SK-N-MC (cell line): ENCODE results near the gene SIT1.
A peak's percentile ranks its signal among the peaks of the same experiment; 100 is the strongest.

ENCODE experiments used
- DNase-seq: peaks from one replicate; pipeline ENCODE4 v3.0.0-alpha.2; 2011; ENCODE audit warnings: low read depth, low spot score
- H3K27ac ChIP-seq: fragments of 200-600 bp; sonication (generic); 2 replicates; pipeline ENCODE4 v1.5.1; 2016; ENCODE audit warnings: mixed run types
- H3K36me3 ChIP-seq: fragments of 200-600 bp; sonication (generic); 2 replicates; pipeline ENCODE4 v1.6.1; 2017; ENCODE audit warnings: antibody characterized with exemption, low read length, mixed read lengths; ENCODE audit not compliant: insufficient read depth
- H3K4me3 ChIP-seq: fragments of 200-600 bp; sonication (generic); 2 replicates; pipeline ENCODE4 v1.5.1; 2016
- H3K9ac ChIP-seq: fragments of 200-600 bp; sonication (generic); 2 replicates; pipeline ENCODE4 v1.8.0; 2017; ENCODE audit warnings: mixed run types, mixed read lengths; ENCODE audit not compliant: insufficient read length
- H3K9me3 ChIP-seq: fragments of 200-600 bp; sonication (generic); 2 replicates; pipeline ENCODE4 v1.6.1; 2017; ENCODE audit warnings: low read depth, mild to moderate bottlenecking, antibody characterized with exemption, low read length, moderate library complexity, mixed read lengths
- EZH2 ChIP-seq: fragments of 200-600 bp; sonication (generic); IDR thresholded peaks from one replicate; pipeline ENCODE4 v1.6.1; 2017; ENCODE audit warnings: antibody characterized with exemption
- FOXP2 ChIP-seq: optimal IDR thresholded peaks from 2 replicates; pipeline ENCODE3; 2011; ENCODE audit warnings: mild to moderate bottlenecking, moderate library complexity; ENCODE audit not compliant: insufficient read depth; ENCODE audit errors: extremely low read length, control extremely low read depth
- POLR2AphosphoS5 ChIP-seq: IDR thresholded peaks from 2 replicates; pipeline ENCODE4 v1.6.1; 2012; ENCODE audit warnings: mild to moderate bottlenecking, low read depth, low read length, borderline replicate concordance

The SIT1 gene

DNA sequence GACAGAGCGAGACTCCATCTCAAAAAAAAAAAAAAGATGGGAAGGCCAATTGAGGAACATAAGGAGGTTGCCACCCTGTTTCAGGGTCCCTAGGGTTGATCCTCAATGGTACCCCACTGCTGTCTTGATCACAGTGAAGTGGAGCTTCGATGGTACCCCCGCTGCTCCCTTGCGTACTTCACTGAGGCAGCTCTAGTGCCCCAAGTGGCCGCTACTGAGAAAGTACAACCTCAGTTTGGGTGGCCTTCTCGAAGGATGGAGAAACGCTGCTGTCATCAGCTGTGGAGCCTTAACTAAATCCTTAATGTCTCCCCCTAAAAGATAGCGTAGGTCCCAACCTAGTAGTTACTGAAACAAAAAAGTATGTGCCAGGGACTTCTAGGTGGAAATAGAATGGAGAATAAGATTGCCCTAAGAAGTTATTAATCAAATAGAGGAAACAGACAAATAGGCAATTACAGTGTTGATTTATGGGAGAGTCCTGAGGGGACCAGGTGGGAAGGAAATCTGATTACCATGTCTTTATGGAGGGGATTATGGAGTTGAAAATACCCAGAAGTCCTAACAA is 39.4 kb downstream of the SIT1 start:
- TF ChIP-seq FOXP2 (no peak), EZH2 (no peak), POLR2AphosphoS5 (no peak)
- no peak overlapping the region for H3K9ac ChIP-seq
- H3K36me3 ChIP-seq, result peaks cover 3% of the 10 kb centered on the region; the same call in 1 of the 2 replicates
- no peak overlapping the region for H3K27ac ChIP-seq
- H3K4me3 ChIP-seq, result no peak overlapping the region
- DNase-seq, result no peak
- no peaks in the 10 kb centered on the region for H3K9me3 ChIP-seq

- peaks cover 3% of the 10 kb centered on the region; the same call in 1 of the 2 replicates for H3K36me3 ChIP-seq
- TF ChIP-seq FOXP2 (no peak), POLR2AphosphoS5 (no peak), EZH2 (no peak)
- H3K9ac ChIP-seq, result no peak overlapping the region
- no peaks in the 10 kb centered on the region for H3K9me3 ChIP-seq
- no peak for DNase-seq
- H3K27ac ChIP-seq, result no peak overlapping the region
- H3K4me3 ChIP-seq, result no peak overlapping the region
Measured at GRCh38 chr9:35609820-35610163, 40.9 kb downstream of the SIT1 start.

DNA sequence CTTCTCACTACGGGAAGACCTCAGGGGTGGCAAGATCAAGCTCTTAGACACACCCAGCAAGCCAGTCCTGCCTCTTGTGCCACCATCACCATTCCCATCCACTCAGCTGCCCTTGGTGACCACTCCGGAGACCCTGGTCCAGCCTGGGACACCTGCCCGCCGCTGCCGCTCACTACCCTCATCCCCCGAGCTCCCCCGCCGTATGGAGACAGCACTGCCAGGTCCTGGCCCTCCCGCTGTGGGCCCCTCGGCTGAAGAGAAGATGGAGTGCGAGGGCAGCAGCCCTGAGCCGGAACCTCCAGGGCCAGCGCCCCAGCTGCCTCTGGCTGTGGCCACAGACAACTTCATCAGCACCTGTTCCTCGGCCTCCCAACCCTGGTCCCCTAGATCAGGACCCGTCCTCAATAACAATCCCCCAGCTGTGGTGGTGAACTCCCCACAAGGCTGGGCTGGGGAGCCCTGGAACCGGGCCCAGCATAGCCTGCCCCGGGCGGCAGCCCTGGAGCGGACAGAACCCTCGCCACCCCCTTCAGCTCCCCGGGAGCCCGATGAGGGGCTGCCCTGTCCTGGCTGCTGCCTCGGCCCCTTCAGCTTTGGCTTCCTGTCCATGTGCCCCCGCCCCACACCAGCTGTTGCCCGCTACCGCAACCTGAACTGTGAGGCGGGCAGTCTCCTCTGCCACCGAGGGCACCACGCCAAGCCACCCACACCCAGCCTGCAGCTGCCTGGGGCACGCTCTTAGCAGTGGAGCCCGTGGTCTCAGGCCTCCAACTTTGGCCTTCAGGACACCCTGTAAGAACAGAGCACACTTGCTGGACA is 41.5 kb downstream of the SIT1 start:
- H3K4me3 ChIP-seq, result no peak overlapping the region
- H3K36me3 ChIP-seq, result peaks cover 3% of the 10 kb centered on the region; the same call in 1 of the 2 replicates
- no peak for TF ChIP-seq FOXP2
- TF ChIP-seq POLR2AphosphoS5, result no peak
- no peak for TF ChIP-seq EZH2
- H3K9ac ChIP-seq, result no peak overlapping the region
- no peak overlapping the region for H3K27ac ChIP-seq
- no peaks in the 10 kb centered on the region for H3K9me3 ChIP-seq
- DNase-seq, result no peak

GRCh38 chr9:35608221-35608620 is 42.5 kb downstream of the SIT1 start:
- no peak for DNase-seq
- Histone ChIP-seq H3K36me3 (peaks cover 3% of the 10 kb centered on the region; the same call in 1 of the 2 replicates), H3K9ac (no peak overlapping the region), H3K4me3 (no peak overlapping the region), H3K27ac (no peak overlapping the region), H3K9me3 (no peaks in the 10 kb centered on the region)
- no peak for TF ChIP-seq POLR2AphosphoS5
- no peak for TF ChIP-seq EZH2
- TF ChIP-seq FOXP2, result no peak

GRCh38 chr9:35606726-35607125 is 44.0 kb downstream of the SIT1 start:
- no peak for DNase-seq
- no peaks in the 10 kb centered on the region for H3K9me3 ChIP-seq
- peaks cover 3% of the 10 kb centered on the region; the same call in 1 of the 2 replicates for H3K36me3 ChIP-seq
- H3K9ac ChIP-seq, result no peak overlapping the region
- no peak for TF ChIP-seq EZH2
- no peak for TF ChIP-seq FOXP2
- TF ChIP-seq POLR2AphosphoS5, result no peak
- no peak overlapping the region for H3K27ac ChIP-seq
- H3K4me3 ChIP-seq, result no peak overlapping the region

GRCh38 chr9:35606138-35606504 is 44.6 kb downstream of the SIT1 start:
- TF ChIP-seq EZH2 (no peak), FOXP2 (no peak), POLR2AphosphoS5 (no peak)
- Histone ChIP-seq H3K9ac (peak overlapping the region; percentile 67), H3K4me3 (peak overlapping the region; percentile 82), H3K36me3 (peaks cover 3% of the 10 kb centered on the region; the same call in 1 of the 2 replicates), H3K27ac (no peak overlapping the region), H3K9me3 (no peaks in the 10 kb centered on the region)
- DNase-seq, result no peak

GRCh38 chr9:35605351-35606137 is 45.2 kb downstream of the SIT1 start:
- Histone ChIP-seq H3K9me3 (no peaks in the 10 kb centered on the region), H3K36me3 (peaks cover 3% of the 10 kb centered on the region; the same call in 1 of the 2 replicates), H3K9ac (peak overlapping the region; percentile 67), H3K27ac (no peak overlapping the region), H3K4me3 (peak overlapping the region; percentile 82)
- no peak for TF ChIP-seq FOXP2
- TF ChIP-seq POLR2AphosphoS5, result no peak
- no peak for TF ChIP-seq EZH2
- DNase-seq, result no peak
